ENCODE measurements around the gene NYAP2.
A peak's percentile ranks its signal among the peaks of the same experiment; 100 is the strongest.

NYAP2 gene

DNA sequence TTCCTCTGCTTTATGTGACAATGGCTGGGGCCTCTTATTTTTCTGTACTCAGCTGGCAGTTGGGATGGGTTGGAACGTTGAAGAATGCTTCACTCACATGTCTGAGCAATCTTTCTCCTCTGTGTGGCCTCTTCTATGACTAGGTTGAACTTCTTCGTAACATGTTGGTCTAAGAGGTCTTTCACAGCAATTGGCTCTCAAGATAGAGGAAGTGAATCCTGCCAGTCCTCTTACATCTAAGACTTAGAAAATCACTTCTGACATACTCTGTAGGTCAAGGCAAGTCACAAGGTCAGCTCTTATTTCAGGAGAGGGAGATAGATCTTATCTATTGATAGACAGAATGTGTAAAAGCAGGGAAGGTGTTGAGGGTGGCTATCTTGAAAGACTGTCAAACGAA, 174.1 kb downstream of the NYAP2 start:
- Histone ChIP-seq H3K4me3 (replicated peaks; ENCODE audit: insufficient read depth, low read length) (no peak overlapping the region), H3K27ac (replicated peaks) (no peak overlapping the region), H3K27me3 (ENCODE audit: insufficient read depth, poor library complexity, severe bottlenecking) (no peaks in the 10 kb centered on the region)
- DNase-seq (ENCODE audit: low read depth in 1 of 2, low spot score in 1 of 2) = no peak
- TF ChIP-seq POLR2AphosphoS5 (IDR thresholded peaks at IDR 0.05; ENCODE audit: low read depth) = no peak
- peak; percentile 46; the same call in 1 of the 2 replicates for TF ChIP-seq SPI1 (IDR thresholded peaks at IDR 0.05; ENCODE audit: borderline replicate concordance, low read depth)

DNA sequence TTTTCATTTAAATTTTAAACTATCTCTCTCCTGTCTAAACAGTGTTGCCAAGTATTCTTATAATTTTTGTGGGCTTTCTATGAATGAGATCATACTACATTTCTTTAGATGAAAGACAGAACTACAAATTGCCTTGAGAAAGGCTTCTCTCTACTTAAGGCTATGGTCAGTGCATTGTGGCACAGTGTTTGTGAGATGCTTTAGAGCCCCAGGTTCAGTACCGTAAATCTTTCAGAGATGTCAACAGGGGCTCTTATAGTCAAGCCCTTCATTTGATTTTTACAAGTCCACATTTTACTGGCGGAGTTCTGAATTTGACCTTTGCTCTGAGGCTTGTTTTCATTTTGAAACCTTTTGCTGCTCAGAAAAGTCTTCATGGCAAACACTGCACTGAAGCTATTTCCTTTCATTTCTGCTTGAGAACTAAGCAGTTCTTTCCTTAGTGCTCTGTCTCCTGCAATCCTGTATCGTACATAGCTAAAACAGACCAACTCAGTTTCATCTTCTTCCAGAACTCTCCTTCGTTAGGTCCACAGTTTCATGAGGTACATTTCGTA, 175.2 kb downstream of the NYAP2 start:
- Histone ChIP-seq H3K4me3 (replicated peaks; ENCODE audit: insufficient read depth, low read length) (no peak overlapping the region), H3K27me3 (ENCODE audit: insufficient read depth, poor library complexity, severe bottlenecking) (no peaks in the 10 kb centered on the region), H3K27ac (replicated peaks) (no peak overlapping the region)
- no peak for TF ChIP-seq GABPA (IDR thresholded peaks at IDR 0.05; ENCODE audit: low read depth)
- TF ChIP-seq, protein P1, sequence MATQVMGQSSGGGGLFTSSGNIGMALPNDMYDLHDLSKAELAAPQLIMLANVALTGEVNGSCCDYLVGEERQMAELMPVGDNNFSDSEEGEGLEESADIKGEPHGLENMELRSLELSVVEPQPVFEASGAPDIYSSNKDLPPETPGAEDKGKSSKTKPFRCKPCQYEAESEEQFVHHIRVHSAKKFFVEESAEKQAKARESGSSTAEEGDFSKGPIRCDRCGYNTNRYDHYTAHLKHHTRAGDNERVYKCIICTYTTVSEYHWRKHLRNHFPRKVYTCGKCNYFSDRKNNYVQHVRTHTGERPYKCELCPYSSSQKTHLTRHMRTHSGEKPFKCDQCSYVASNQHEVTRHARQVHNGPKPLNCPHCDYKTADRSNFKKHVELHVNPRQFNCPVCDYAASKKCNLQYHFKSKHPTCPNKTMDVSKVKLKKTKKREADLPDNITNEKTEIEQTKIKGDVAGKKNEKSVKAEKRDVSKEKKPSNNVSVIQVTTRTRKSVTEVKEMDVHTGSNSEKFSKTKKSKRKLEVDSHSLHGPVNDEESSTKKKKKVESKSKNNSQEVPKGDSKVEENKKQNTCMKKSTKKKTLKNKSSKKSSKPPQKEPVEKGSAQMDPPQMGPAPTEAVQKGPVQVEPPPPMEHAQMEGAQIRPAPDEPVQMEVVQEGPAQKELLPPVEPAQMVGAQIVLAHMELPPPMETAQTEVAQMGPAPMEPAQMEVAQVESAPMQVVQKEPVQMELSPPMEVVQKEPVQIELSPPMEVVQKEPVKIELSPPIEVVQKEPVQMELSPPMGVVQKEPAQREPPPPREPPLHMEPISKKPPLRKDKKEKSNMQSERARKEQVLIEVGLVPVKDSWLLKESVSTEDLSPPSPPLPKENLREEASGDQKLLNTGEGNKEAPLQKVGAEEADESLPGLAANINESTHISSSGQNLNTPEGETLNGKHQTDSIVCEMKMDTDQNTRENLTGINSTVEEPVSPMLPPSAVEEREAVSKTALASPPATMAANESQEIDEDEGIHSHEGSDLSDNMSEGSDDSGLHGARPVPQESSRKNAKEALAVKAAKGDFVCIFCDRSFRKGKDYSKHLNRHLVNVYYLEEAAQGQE (IDR thresholded peaks at IDR 0.05; ENCODE audit: insufficient replicate concordance, low read depth) = no peak
- TF ChIP-seq CTCF (IDR thresholded peaks at IDR 0.05; ENCODE audit: insufficient read depth, low read length) = no peak
- TF ChIP-seq SPI1 (IDR thresholded peaks at IDR 0.05; ENCODE audit: borderline replicate concordance, low read depth) = no peak
- no peak for TF ChIP-seq POLR2AphosphoS5 (IDR thresholded peaks at IDR 0.05; ENCODE audit: low read depth)
- no peak for DNase-seq (ENCODE audit: low read depth in 1 of 2, low spot score in 1 of 2)

GRCh38 chr2:225581135-225581534, 181.6 kb downstream of the NYAP2 start:
- no peak for DNase-seq (ENCODE audit: low read depth in 1 of 2, low spot score in 1 of 2)
- TF ChIP-seq SPI1 (IDR thresholded peaks at IDR 0.05; ENCODE audit: borderline replicate concordance, low read depth) = no peak
- no peak for TF ChIP-seq POLR2AphosphoS5 (IDR thresholded peaks at IDR 0.05; ENCODE audit: low read depth)
- TF ChIP-seq GABPA (IDR thresholded peaks at IDR 0.05; ENCODE audit: low read depth) = no peak
- TF ChIP-seq CTCF (IDR thresholded peaks at IDR 0.05; ENCODE audit: insufficient read depth, low read length) = no peak
- TF ChIP-seq, protein P1 (IDR thresholded peaks at IDR 0.05; ENCODE audit: insufficient replicate concordance, low read depth) = no peak
- Histone ChIP-seq H3K27ac (replicated peaks) (no peak overlapping the region), H3K4me3 (replicated peaks; ENCODE audit: insufficient read depth, low read length) (no peak overlapping the region), H3K27me3 (ENCODE audit: insufficient read depth, poor library complexity, severe bottlenecking) (peaks cover 2% of the 10 kb centered on the region)

DNA sequence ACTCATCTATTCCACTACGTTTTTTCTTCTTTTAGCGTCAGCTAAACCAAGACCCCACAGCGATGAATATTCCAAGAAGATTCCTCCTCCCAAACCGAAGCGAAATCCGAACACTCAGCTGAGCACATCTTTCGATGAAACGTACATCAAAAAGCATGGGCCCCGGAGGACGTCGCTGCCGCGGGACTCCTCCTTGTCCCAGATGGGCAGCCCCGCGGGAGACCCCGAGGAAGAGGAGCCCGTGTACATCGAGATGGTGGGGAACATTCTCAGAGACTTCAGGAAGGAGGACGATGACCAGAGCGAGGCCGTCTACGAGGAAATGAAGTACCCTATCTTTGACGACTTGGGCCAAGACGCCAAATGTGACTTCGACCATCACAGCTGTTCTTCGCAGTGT, 182.4 kb downstream of the NYAP2 start:
- no peak for TF ChIP-seq GABPA (IDR thresholded peaks at IDR 0.05; ENCODE audit: low read depth)
- TF ChIP-seq POLR2AphosphoS5 (IDR thresholded peaks at IDR 0.05; ENCODE audit: low read depth) = no peak
- TF ChIP-seq, protein P1 (IDR thresholded peaks at IDR 0.05; ENCODE audit: insufficient replicate concordance, low read depth) = no peak
- TF ChIP-seq SPI1 (IDR thresholded peaks at IDR 0.05; ENCODE audit: borderline replicate concordance, low read depth) = no peak
- no peak for TF ChIP-seq CTCF (IDR thresholded peaks at IDR 0.05; ENCODE audit: insufficient read depth, low read length)
- DNase-seq (ENCODE audit: low read depth in 1 of 2, low spot score in 1 of 2) = no peak
- H3K27ac ChIP-seq (replicated peaks) = no peak overlapping the region
- no peak overlapping the region for H3K4me3 ChIP-seq (replicated peaks; ENCODE audit: insufficient read depth, low read length)
- H3K27me3 ChIP-seq (ENCODE audit: insufficient read depth, poor library complexity, severe bottlenecking) = peaks cover 2% of the 10 kb centered on the region

All from HL-60 (cell line).